ENCODE measurements around the gene BCL11B. TPM values are rescaled to one million over a fixed set of nuclear protein-coding genes. Genes with fewer than 3 reads are reported as not detected.

Gene BCL11B
- polyA plus RNA-seq, 4 donors: 0.45 to 5.1 (median 1.5) TPM

- H3K36me3 ChIP-seq (ENCODE audit: control insufficient read depth in 3 of 3, insufficient read depth in 2 of 3, low read depth in 1 of 3, low read length in 3 of 3): peaks cover 0 to 44% (median 0%) of the 10 kb centered on the region in 3 donors
- WGBS, 3 donors: 83 to 85% (median 85%) methylated on average over 24 of the region's 24 CpGs
- no peak for DNase-seq
- H3K4me3 ChIP-seq (ENCODE audit: low read depth in 1 of 3, low read length in 3 of 3): no peak overlapping the region
- no peak for FAIRE-seq
- H3K27ac ChIP-seq (ENCODE audit: low read depth in 1 of 3, low read length in 2 of 3): no peak overlapping the region
- peaks cover 0 to 2% (median 0%) of the 10 kb centered on the region in 3 donors for H3K4me1 ChIP-seq (ENCODE audit: control insufficient read depth in 3 of 3, insufficient read depth in 2 of 3, low read depth in 1 of 3, low read length in 2 of 3)
- H3K27me3 ChIP-seq (ENCODE audit: control insufficient read depth in 3 of 3, insufficient read depth in 3 of 3, low read length in 3 of 3): no peaks in the 10 kb centered on the region
- H3K9me3 ChIP-seq (ENCODE audit: control insufficient read depth in 2 of 2, insufficient read depth in 1 of 2, low read depth in 1 of 2, low read length in 1 of 2): no peaks in the 10 kb centered on the region
Observed at GRCh38 chr14:99198746-99199502, 73.1 kb downstream of the BCL11B start.

- FAIRE-seq (no peak), DNase-seq (no peak)
- H3K4me3 ChIP-seq (ENCODE audit: low read depth in 1 of 3, low read length in 3 of 3): no peak overlapping the region
- peaks cover 0 to 6% (median 0%) of the 10 kb centered on the region in 3 donors for H3K4me1 ChIP-seq (ENCODE audit: control insufficient read depth in 3 of 3, insufficient read depth in 2 of 3, low read depth in 1 of 3, low read length in 2 of 3)
- no peaks in the 10 kb centered on the region for H3K9me3 ChIP-seq (ENCODE audit: control insufficient read depth in 2 of 2, insufficient read depth in 1 of 2, low read depth in 1 of 2, low read length in 1 of 2)
- WGBS, 3 donors: 14 to 67% (median 41%) methylated on average over 5 of the region's 5 CpGs
- H3K36me3 ChIP-seq (ENCODE audit: control insufficient read depth in 3 of 3, insufficient read depth in 2 of 3, low read depth in 1 of 3, low read length in 3 of 3): peaks cover 0 to 30% (median 0%) of the 10 kb centered on the region in 3 donors
- H3K27me3 ChIP-seq (ENCODE audit: control insufficient read depth in 3 of 3, insufficient read depth in 3 of 3, low read length in 3 of 3): no peaks in the 10 kb centered on the region
- H3K27ac ChIP-seq (ENCODE audit: low read depth in 1 of 3, low read length in 2 of 3): no peak overlapping the region
Observed at GRCh38 chr14:99196310-99196650, 75.7 kb downstream of the BCL11B start.

GRCh38 chr14:99195602-99196309 lies 76.2 kb downstream of the BCL11B start:
- H3K4me1 ChIP-seq (ENCODE audit: control insufficient read depth in 3 of 3, insufficient read depth in 2 of 3, low read depth in 1 of 3, low read length in 2 of 3): peaks cover 0 to 6% (median 0%) of the 10 kb centered on the region in 3 donors
- H3K9me3 ChIP-seq (ENCODE audit: control insufficient read depth in 2 of 2, insufficient read depth in 1 of 2, low read depth in 1 of 2, low read length in 1 of 2): no peaks in the 10 kb centered on the region
- DNase-seq: peak in 1 of 2 donors; percentile 43
- 25 to 34% (median 31%) methylated on average over 15 of the region's 15 CpGs for WGBS, 3 donors
- H3K27me3 ChIP-seq (ENCODE audit: control insufficient read depth in 3 of 3, insufficient read depth in 3 of 3, low read length in 3 of 3): no peaks in the 10 kb centered on the region
- H3K4me3 ChIP-seq (ENCODE audit: low read depth in 1 of 3, low read length in 3 of 3): no peak overlapping the region
- no peak overlapping the region for H3K27ac ChIP-seq (ENCODE audit: low read depth in 1 of 3, low read length in 2 of 3)
- FAIRE-seq: no peak
- peaks cover 0 to 30% (median 0%) of the 10 kb centered on the region in 3 donors for H3K36me3 ChIP-seq (ENCODE audit: control insufficient read depth in 3 of 3, insufficient read depth in 2 of 3, low read depth in 1 of 3, low read length in 3 of 3)

GRCh38 chr14:99194736-99195135 lies 77.3 kb downstream of the BCL11B start:
- 81 to 92% (median 84%) methylated on average over 13 of the region's 13 CpGs for WGBS, 3 donors
- no peaks in the 10 kb centered on the region for H3K27me3 ChIP-seq (ENCODE audit: control insufficient read depth in 3 of 3, insufficient read depth in 3 of 3, low read length in 3 of 3)
- FAIRE-seq: no peak
- H3K36me3 ChIP-seq (ENCODE audit: control insufficient read depth in 3 of 3, insufficient read depth in 2 of 3, low read depth in 1 of 3, low read length in 3 of 3): peaks cover 0 to 27% (median 0%) of the 10 kb centered on the region in 3 donors
- H3K9me3 ChIP-seq (ENCODE audit: control insufficient read depth in 2 of 2, insufficient read depth in 1 of 2, low read depth in 1 of 2, low read length in 1 of 2): no peaks in the 10 kb centered on the region
- H3K4me3 ChIP-seq (ENCODE audit: low read depth in 1 of 3, low read length in 3 of 3): no peak overlapping the region
- H3K27ac ChIP-seq (ENCODE audit: low read depth in 1 of 3, low read length in 2 of 3): no peak overlapping the region
- no peak for DNase-seq
- H3K4me1 ChIP-seq (ENCODE audit: control insufficient read depth in 3 of 3, insufficient read depth in 2 of 3, low read depth in 1 of 3, low read length in 2 of 3): peaks cover 0 to 6% (median 0%) of the 10 kb centered on the region in 3 donors

- H3K36me3 ChIP-seq (ENCODE audit: control insufficient read depth in 3 of 3, insufficient read depth in 2 of 3, low read depth in 1 of 3, low read length in 3 of 3): peaks cover 0 to 29% (median 0%) of the 10 kb centered on the region in 3 donors
- DNase-seq (no peak), FAIRE-seq (no peak)
- H3K9me3 ChIP-seq (ENCODE audit: control insufficient read depth in 2 of 2, insufficient read depth in 1 of 2, low read depth in 1 of 2, low read length in 1 of 2): no peaks in the 10 kb centered on the region
- WGBS, 3 donors: 87 to 91% (median 88%) methylated on average over 7 of the region's 7 CpGs
- H3K27ac ChIP-seq (ENCODE audit: low read depth in 1 of 3, low read length in 2 of 3): no peak overlapping the region
- peaks cover 0 to 6% (median 0%) of the 10 kb centered on the region in 3 donors for H3K4me1 ChIP-seq (ENCODE audit: control insufficient read depth in 3 of 3, insufficient read depth in 2 of 3, low read depth in 1 of 3, low read length in 2 of 3)
- H3K4me3 ChIP-seq (ENCODE audit: low read depth in 1 of 3, low read length in 3 of 3): no peak overlapping the region
- H3K27me3 ChIP-seq (ENCODE audit: control insufficient read depth in 3 of 3, insufficient read depth in 3 of 3, low read length in 3 of 3): no peaks in the 10 kb centered on the region
Observed at GRCh38 chr14:99194136-99194535, 77.9 kb downstream of the BCL11B start.

DNA sequence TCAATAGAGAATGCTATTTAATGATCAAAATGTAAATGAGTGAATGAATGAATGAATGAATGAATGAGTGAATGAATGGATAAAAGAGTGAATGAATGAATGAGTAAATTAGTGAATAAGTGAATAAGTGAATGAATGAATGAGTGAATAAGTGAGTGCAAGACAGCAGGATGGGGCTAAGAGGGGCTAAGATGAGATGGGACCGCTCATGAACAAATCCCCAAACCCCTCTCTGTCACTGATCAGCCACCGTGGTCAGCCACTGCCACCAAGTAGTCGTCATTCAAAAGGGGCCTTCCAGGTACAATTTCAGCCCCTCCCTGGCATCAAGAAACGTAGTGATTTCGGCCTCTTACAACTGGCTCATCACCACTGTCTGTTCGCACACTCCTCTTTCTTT lies 79.2 kb downstream of the BCL11B start:
- Histone ChIP-seq H3K4me1 (ENCODE audit: control insufficient read depth in 3 of 3, insufficient read depth in 2 of 3, low read depth in 1 of 3, low read length in 2 of 3) (peaks cover 0 to 6% (median 0%) of the 10 kb centered on the region in 3 donors), H3K36me3 (ENCODE audit: control insufficient read depth in 3 of 3, insufficient read depth in 2 of 3, low read depth in 1 of 3, low read length in 3 of 3) (peaks cover 0 to 24% (median 0%) of the 10 kb centered on the region in 3 donors), H3K9me3 (ENCODE audit: control insufficient read depth in 2 of 2, insufficient read depth in 1 of 2, low read depth in 1 of 2, low read length in 1 of 2) (no peaks in the 10 kb centered on the region), H3K27me3 (ENCODE audit: control insufficient read depth in 3 of 3, insufficient read depth in 3 of 3, low read length in 3 of 3) (no peaks in the 10 kb centered on the region), H3K27ac (ENCODE audit: low read depth in 1 of 3, low read length in 2 of 3) (peak overlapping the region in 1 of 3 donors; percentile 24), H3K4me3 (ENCODE audit: low read depth in 1 of 3, low read length in 3 of 3) (no peak overlapping the region)
- no peak for FAIRE-seq
- 64 to 85% (median 77%) methylated on average over 6 of the region's 6 CpGs for WGBS, 3 donors
- DNase-seq: no peak

- Histone ChIP-seq H3K36me3 (ENCODE audit: control insufficient read depth in 3 of 3, insufficient read depth in 2 of 3, low read depth in 1 of 3, low read length in 3 of 3) (peaks cover 0 to 19% (median 0%) of the 10 kb centered on the region in 3 donors), H3K4me3 (ENCODE audit: low read depth in 1 of 3, low read length in 3 of 3) (peak overlapping the region in 1 of 3 donors; percentile 38), H3K27ac (ENCODE audit: low read depth in 1 of 3, low read length in 2 of 3) (peak overlapping the region in 2 of 3 donors; percentile 15 to 24), H3K4me1 (ENCODE audit: control insufficient read depth in 3 of 3, insufficient read depth in 2 of 3, low read depth in 1 of 3, low read length in 2 of 3) (peaks cover 0 to 6% (median 0%) of the 10 kb centered on the region in 3 donors), H3K27me3 (ENCODE audit: control insufficient read depth in 3 of 3, insufficient read depth in 3 of 3, low read length in 3 of 3) (no peaks in the 10 kb centered on the region), H3K9me3 (ENCODE audit: control insufficient read depth in 2 of 2, insufficient read depth in 1 of 2, low read depth in 1 of 2, low read length in 1 of 2) (no peaks in the 10 kb centered on the region)
- DNase-seq: peak; percentile 24 to 33
- WGBS, 3 donors: 43 to 61% (median 44%) methylated on average over 26 of the region's 26 CpGs
- no peak for FAIRE-seq
Observed at GRCh38 chr14:99192028-99192621, 79.9 kb downstream of the BCL11B start.

- H3K4me1 ChIP-seq (ENCODE audit: control insufficient read depth in 3 of 3, insufficient read depth in 2 of 3, low read depth in 1 of 3, low read length in 2 of 3): peaks cover 0 to 6% (median 0%) of the 10 kb centered on the region in 3 donors
- peaks cover 0 to 18% (median 0%) of the 10 kb centered on the region in 3 donors for H3K36me3 ChIP-seq (ENCODE audit: control insufficient read depth in 3 of 3, insufficient read depth in 2 of 3, low read depth in 1 of 3, low read length in 3 of 3)
- peak overlapping the region in 1 of 3 donors; percentile 24 for H3K27ac ChIP-seq (ENCODE audit: low read depth in 1 of 3, low read length in 2 of 3)
- FAIRE-seq (no peak), DNase-seq (no peak)
- no peaks in the 10 kb centered on the region for H3K9me3 ChIP-seq (ENCODE audit: control insufficient read depth in 2 of 2, insufficient read depth in 1 of 2, low read depth in 1 of 2, low read length in 1 of 2)
- 40 to 58% (median 46%) methylated on average over 9 to 10 of the region's 10 CpGs for WGBS, 3 donors
- H3K4me3 ChIP-seq (ENCODE audit: low read depth in 1 of 3, low read length in 3 of 3): peak overlapping the region in 1 of 3 donors; percentile 38
- no peaks in the 10 kb centered on the region for H3K27me3 ChIP-seq (ENCODE audit: control insufficient read depth in 3 of 3, insufficient read depth in 3 of 3, low read length in 3 of 3)
Observed at GRCh38 chr14:99191395-99192027, 80.5 kb downstream of the BCL11B start.
